Bone marrow (tissue), 2 donors: ENCODE data around the gene MCTP1.
"Not testable (repeated sequence)": the region's sequence is repeated elsewhere in the genome, so short reads cannot be mapped to it uniquely, and the experiment has no call there.

Experiments
- DNase-seq, 2 donors: peaks; one replicate each; lab custom pipeline; 2025; lab: John Stamatoyannopoulos, UW

MCTP1 gene

GRCh38 chr5:94870511-94871183 lies 414.2 kb downstream of the MCTP1 start:
- no peak for DNase-seq

GRCh38 chr5:94869921-94870320 lies 415.0 kb downstream of the MCTP1 start:
- DNase-seq, result no peak

- DNase-seq, result no peak
Measured at GRCh38 chr5:94863951-94864350, 420.9 kb downstream of the MCTP1 start.

GRCh38 chr5:94857111-94857510 lies 427.8 kb downstream of the MCTP1 start:
- peak in 1 of 2 donors; percentile 35 for DNase-seq

GRCh38 chr5:94856257-94856800 lies 428.6 kb downstream of the MCTP1 start:
- DNase-seq, result no peak

GRCh38 chr5:94855543-94855942 lies 429.4 kb downstream of the MCTP1 start:
- no peak for DNase-seq

GRCh38 chr5:94853120-94853519 lies 431.8 kb downstream of the MCTP1 start:
- no peak for DNase-seq

GRCh38 chr5:94850960-94851359 lies 433.9 kb downstream of the MCTP1 start:
- DNase-seq, result no peak

- DNase-seq, result peak in 1 of 2 donors; percentile 24
Measured at GRCh38 chr5:94849821-94850736, 434.8 kb downstream of the MCTP1 start.

GRCh38 chr5:94849324-94849723 lies 435.6 kb downstream of the MCTP1 start:
- no peak for DNase-seq

GRCh38 chr5:94847726-94848125 lies 437.2 kb downstream of the MCTP1 start:
- no peak for DNase-seq

GRCh38 chr5:94847019-94847418 lies 437.9 kb downstream of the MCTP1 start:
- DNase-seq, result no peak

- not testable (repeated sequence) for DNase-seq
Measured at GRCh38 chr5:94845696-94846095, 439.2 kb downstream of the MCTP1 start.

- DNase-seq, result no peak
Measured at GRCh38 chr5:94841598-94842322, 443.1 kb downstream of the MCTP1 start.

GRCh38 chr5:94833851-94834250 lies 451.0 kb downstream of the MCTP1 start:
- no peak for DNase-seq

- no peak for DNase-seq
Measured at GRCh38 chr5:94832685-94833084, 452.2 kb downstream of the MCTP1 start.

GRCh38 chr5:94830520-94830919 lies 454.4 kb downstream of the MCTP1 start:
- DNase-seq, result no peak

- DNase-seq, result not testable (repeated sequence)
Measured at GRCh38 chr5:94828222-94828621, 456.7 kb downstream of the MCTP1 start.

GRCh38 chr5:94820488-94820887 lies 464.4 kb downstream of the MCTP1 start:
- DNase-seq, result no peak

GRCh38 chr5:94818904-94819303 lies 466.0 kb downstream of the MCTP1 start:
- no peak for DNase-seq

- DNase-seq, result no peak
Measured at GRCh38 chr5:94815313-94816039, 469.4 kb downstream of the MCTP1 start.

GRCh38 chr5:94812232-94812631 lies 472.7 kb downstream of the MCTP1 start:
- DNase-seq, result no peak
